Epithelial cell of proximal tubule (primary cell): ENCODE measurements around the gene NATD1. TPM values are rescaled to one million over a fixed set of nuclear protein-coding genes. Genes with fewer than 3 reads are reported as not detected.

Experiments used
- DNase-seq: peaks from one replicate; pipeline ENCODE4 v3.0.0-alpha.2; 2011; ENCODE audit warnings: low read depth
- H3K4me3 ChIP-seq: 2 replicates; pipeline ENCODE4 v1.5.1; 2011; ENCODE audit warnings: low read depth, mild to moderate bottlenecking, low read length
- total RNA-seq: library from RNA; depleted of rRNA; stranded (reverse); fragments of >200 nt; gene quantifications from 2 replicates; pipeline ENCODE4 v1.2.3, GENCODE V29; 2015
- TF ChIP-seq, protein P1 (sequence below): conservative IDR thresholded peaks from 2 replicates; pipeline ENCODE4 v1.5.1; 2012; ENCODE audit warnings: low read depth, mild to moderate bottlenecking, low read length

Gene NATD1
- total RNA-seq, 1 donor from 2014 or later: 6.4 TPM

DNA sequence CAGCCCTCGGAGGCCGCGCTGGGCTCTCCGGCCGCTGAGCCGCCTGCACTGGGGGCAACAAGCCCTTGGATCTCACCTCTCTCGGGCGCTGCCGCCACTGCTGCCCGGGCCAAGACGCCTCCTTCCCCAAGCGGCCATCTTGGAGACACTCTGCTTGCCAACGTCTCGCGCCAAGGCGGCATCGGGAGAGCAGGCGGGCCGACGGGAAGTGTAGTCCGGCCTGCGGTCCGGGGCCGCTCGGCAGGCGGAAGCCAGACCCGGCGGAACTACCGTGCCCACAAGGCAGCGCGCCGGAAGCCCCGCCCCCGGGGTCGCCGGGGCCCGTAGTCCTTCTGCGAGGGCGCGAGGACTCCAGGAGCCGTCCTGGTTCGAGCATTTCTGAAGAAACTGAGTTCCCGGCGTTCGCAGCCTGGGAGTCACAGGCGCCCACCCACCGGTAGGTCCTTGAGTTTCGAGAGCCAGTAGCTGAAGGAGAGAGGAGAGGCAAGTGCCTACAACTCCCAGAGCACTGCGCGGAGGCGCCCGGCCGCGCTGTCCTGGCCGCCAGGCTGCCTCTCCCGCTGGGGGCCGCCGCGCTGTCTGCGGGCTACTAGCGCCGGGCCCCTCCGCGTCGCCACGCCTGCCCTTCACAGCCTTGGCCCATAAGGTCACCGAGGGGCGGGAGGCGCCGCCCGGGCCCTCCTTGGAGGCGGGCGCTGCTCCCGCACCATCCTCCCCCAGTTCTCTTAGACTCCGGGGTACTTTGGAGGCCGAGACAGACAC is 39.0 kb downstream of the NATD1 start, which contains the start of gene TMEM11:
Gene TMEM11, minus strand, starts transcription at position 147 of the 762 bp plus-strand sequence. Its CDS starts 9 bp downstream, at position 138.
- DNase-seq: peak; percentile 41
- H3K4me3 ChIP-seq: peak within 1 kb of the TSS; percentile 100
- TF ChIP-seq, protein P1, sequence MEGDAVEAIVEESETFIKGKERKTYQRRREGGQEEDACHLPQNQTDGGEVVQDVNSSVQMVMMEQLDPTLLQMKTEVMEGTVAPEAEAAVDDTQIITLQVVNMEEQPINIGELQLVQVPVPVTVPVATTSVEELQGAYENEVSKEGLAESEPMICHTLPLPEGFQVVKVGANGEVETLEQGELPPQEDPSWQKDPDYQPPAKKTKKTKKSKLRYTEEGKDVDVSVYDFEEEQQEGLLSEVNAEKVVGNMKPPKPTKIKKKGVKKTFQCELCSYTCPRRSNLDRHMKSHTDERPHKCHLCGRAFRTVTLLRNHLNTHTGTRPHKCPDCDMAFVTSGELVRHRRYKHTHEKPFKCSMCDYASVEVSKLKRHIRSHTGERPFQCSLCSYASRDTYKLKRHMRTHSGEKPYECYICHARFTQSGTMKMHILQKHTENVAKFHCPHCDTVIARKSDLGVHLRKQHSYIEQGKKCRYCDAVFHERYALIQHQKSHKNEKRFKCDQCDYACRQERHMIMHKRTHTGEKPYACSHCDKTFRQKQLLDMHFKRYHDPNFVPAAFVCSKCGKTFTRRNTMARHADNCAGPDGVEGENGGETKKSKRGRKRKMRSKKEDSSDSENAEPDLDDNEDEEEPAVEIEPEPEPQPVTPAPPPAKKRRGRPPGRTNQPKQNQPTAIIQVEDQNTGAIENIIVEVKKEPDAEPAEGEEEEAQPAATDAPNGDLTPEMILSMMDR: no peak

DNA sequence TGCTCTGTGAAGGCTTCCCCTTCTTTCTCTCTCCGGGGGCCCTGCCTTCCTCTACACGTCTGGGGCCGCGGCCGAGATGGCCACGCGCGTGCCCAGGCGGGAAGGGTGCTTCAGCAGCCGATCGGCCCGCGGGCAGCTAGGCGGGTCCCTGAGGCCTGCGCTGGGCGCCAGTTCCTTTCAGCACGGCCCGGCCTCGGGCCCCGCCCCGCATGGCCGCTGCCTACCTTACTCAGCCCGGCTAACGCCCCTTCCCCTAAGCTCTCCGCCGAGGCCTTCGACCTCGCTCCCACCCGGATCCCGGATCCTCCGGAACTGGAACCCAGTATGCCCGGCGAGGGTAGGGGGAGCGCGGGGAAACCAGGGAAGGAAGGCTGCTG is 39.6 kb downstream of the NATD1 start:
- TF ChIP-seq, protein P1: no peak
- DNase-seq: no peak
- peak overlapping the region; percentile 100 for H3K4me3 ChIP-seq

DNA sequence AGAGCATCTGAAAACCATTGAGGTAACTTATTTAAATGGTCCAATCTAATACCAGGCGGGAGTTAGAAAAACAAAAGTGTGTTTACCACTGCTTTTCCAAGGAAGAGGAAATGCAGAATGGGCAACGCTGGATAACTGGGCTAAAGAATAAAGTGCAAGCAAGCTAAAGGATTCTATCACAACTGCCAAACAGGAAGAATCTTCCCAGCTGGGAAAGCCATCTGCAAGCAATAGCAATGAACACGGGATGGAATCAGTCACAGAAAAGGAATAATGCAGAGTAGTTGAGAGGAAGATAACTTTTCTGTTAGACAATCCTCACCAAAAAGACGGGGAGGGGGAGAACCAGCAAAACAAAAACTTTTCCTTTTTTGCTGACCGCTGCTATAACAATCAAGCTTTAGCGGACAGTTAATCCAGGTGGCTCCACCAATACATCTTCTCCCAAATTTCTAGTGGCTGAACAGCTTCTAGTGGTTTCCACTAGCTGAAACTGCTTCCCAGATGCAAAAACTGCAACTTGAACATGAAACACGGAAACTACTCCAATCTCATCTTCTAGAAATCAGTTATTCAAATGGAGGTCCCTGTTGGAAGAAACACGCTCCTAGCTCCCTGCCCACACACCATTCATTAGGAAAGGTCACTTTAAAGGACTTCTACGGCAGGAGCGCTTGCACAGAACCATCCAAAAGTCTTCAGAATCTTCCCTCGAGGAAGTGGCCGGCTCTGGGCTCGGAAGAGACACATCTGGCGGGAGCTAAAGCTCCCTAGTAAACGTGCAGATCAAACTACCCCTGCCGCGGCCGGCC is 40.2 kb downstream of the NATD1 start:
- no peak for DNase-seq
- TF ChIP-seq, protein P1: no peak
- peak overlapping the region; percentile 100 for H3K4me3 ChIP-seq

GRCh38 chr17:21211825-21212479 is 41.3 kb downstream of the NATD1 start:
- no peak overlapping the region for H3K4me3 ChIP-seq
- DNase-seq: no peak
- TF ChIP-seq, protein P1: no peak

DNA sequence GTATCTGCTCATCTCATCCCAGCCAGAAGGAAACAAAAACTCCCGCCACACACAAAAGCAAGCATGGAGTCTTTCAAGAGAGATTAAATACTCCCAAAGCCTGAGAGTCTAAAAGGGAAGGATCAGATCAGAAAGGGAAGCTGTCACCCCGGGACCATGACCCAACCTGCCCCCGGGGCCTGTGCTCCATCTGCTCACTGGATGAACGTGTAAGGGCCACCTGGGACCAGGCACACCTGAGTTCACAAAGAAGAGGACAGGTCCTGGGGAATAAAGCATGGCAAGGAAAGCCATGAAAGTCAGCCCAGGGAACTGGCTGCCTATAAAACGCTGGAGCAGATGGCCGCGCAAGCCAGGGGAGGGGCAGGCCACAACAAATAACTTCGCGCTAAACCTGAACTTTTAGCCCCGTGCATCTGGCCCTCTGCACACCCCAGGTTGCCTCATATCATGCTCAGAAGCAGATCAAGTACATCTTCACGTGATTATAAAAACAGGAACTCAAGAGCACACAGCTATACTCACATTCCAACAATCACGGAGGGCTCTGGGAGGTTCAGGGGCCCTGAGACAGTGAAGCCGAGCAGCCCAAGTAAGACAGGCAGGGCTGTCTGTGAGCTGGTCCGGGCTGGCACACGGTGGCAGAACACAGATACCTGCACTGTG is 42.7 kb downstream of the NATD1 start:
- TF ChIP-seq, protein P1: no peak
- H3K4me3 ChIP-seq: no peak overlapping the region
- no peak for DNase-seq

DNA sequence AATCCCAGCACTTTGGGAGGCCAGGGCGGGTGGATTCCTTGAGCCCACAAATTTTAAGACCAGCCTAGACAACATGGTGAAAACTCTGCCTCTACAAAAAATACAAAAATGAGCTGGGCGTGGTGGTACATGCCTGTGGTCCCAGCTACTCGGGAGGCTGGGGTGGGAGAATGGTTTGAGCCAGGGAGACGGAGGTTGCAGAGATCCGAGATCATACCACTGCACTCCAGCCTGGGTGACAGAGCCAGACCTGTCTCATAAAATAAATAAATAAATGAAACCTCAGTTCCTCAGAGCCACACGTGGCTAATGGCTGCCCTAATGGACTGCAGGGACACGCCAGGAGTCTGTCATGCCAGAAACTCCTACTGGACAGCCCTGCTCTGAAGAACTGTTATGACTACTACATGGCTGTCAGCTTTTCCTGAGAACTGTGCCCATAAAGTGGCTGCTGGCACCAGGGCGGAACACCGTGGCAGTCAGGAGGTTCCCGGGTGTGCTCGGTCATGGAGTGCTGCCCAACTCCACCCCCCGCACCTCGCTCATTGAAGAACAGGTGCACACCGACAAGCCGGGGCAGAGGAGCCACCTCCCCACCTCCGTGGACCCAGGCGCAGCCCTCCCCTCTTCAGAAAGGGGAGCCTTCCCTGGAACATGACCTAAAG is 43.6 kb downstream of the NATD1 start:
- TF ChIP-seq, protein P1: no peak
- H3K4me3 ChIP-seq: no peak overlapping the region
- no peak for DNase-seq
